Spinal cord (tissue), 10 donors: Measurements from ENCODE around the gene EMILIN3. TPM values are rescaled to one million over a fixed set of nuclear protein-coding genes. Genes with fewer than 3 reads are reported as not detected.
A peak's percentile ranks its signal among the peaks of the same experiment; 100 is the strongest.

ENCODE experiments used
- DNase-seq, 6 donors: peaks; one replicate each; pipeline versions ENCODE4 v3.0.0 to v3.0.0-alpha.2; 2013 to 2015; ENCODE audit warnings: low spot score in 6 of 6, low read depth in 4 of 6
- H3K27ac ChIP-seq: one replicate; pipeline ENCODE4 v1.5.1; 2013; ENCODE audit warnings: low read depth, low read length, control low read depth
- H3K27me3 ChIP-seq: one replicate; pipeline ENCODE4 v1.6.1; 2013; ENCODE audit warnings: low read length; ENCODE audit not compliant: control insufficient read depth, insufficient read depth
- H3K36me3 ChIP-seq: one replicate; pipeline ENCODE4 v1.6.1; 2013; ENCODE audit warnings: low read length; ENCODE audit not compliant: control insufficient read depth, insufficient read depth
- H3K4me1 ChIP-seq: one replicate; pipeline ENCODE4 v1.6.1; 2013; ENCODE audit warnings: low read length; ENCODE audit not compliant: control insufficient read depth, insufficient read depth
- H3K4me3 ChIP-seq: one replicate; pipeline ENCODE4 v1.5.1; 2013; ENCODE audit warnings: low read depth, low read length, control low read depth
- H3K9me3 ChIP-seq: one replicate; pipeline ENCODE4 v1.6.1; 2013; ENCODE audit warnings: low read length; ENCODE audit not compliant: control insufficient read depth, insufficient read depth
- WGBS: methylation state at CpG from one replicate; pipeline ENCODE4 v1.1.5; 2013; ENCODE audit warnings: missing lambda C conversion rate; ENCODE audit not compliant: insufficient coverage; 5-methylcytosine and 5-hydroxymethylcytosine counted together
- polyA plus RNA-seq, 2 donors: library from polyadenylated mRNA; unstranded; fragments of 120-200 nt; gene quantifications; one replicate each; pipeline ENCODE4 v1.2.1, GENCODE V29; 2013; ENCODE audit not compliant: insufficient read length in 2 of 2
- total RNA-seq, 2 donors: library from RNA; depleted of rRNA in 1 of 2; stranded (reverse); fragments of 120-200 nt in 1 of 2; fragments of >200 nt in 1 of 2; gene quantifications; one replicate each; pipeline versions ENCODE4 v1.2.3 to v1.2.4, GENCODE V29; 2013 to 2014
- donor health status: healthy.

Gene EMILIN3
- total and polyA plus RNA-seq, 4 donors = 8.6 to 16.4 (median 9.6) TPM

- peaks cover 4% of the 10 kb centered on the region for H3K4me1 ChIP-seq
- H3K9me3 ChIP-seq = no peaks in the 10 kb centered on the region
- H3K27me3 ChIP-seq = no peaks in the 10 kb centered on the region
- no peaks in the 10 kb centered on the region for H3K36me3 ChIP-seq
- WGBS = 66% methylated on average over 7 of the region's 14 CpGs
- H3K4me3 ChIP-seq = no peak overlapping the region
- H3K27ac ChIP-seq = no peak overlapping the region
- DNase-seq = peak in 1 of 6 donors; percentile 5
Observed at GRCh38 chr20:41329435-41330342, 36.9 kb downstream of the EMILIN3 start.

GRCh38 chr20:41327178-41327577 lies 39.4 kb downstream of the EMILIN3 start:
- H3K36me3 ChIP-seq = no peaks in the 10 kb centered on the region
- H3K4me1 ChIP-seq = peaks cover 4% of the 10 kb centered on the region
- H3K27ac ChIP-seq = no peak overlapping the region
- DNase-seq = no peak
- H3K9me3 ChIP-seq = no peaks in the 10 kb centered on the region
- WGBS = 58% methylated on average over 2 of the region's 5 CpGs
- no peaks in the 10 kb centered on the region for H3K27me3 ChIP-seq
- no peak overlapping the region for H3K4me3 ChIP-seq

- WGBS = 92% methylated on average over 1 of the region's 1 CpG
- Histone ChIP-seq H3K27ac (no peak overlapping the region), H3K4me3 (no peak overlapping the region), H3K9me3 (no peaks in the 10 kb centered on the region), H3K36me3 (no peaks in the 10 kb centered on the region), H3K27me3 (no peaks in the 10 kb centered on the region), H3K4me1 (peaks cover 5% of the 10 kb centered on the region)
- no peak for DNase-seq
Observed at GRCh38 chr20:41320976-41321375, 45.6 kb downstream of the EMILIN3 start.

GRCh38 chr20:41320441-41320840 lies 46.2 kb downstream of the EMILIN3 start:
- DNase-seq = no peak
- H3K4me1 ChIP-seq = peaks cover 5% of the 10 kb centered on the region
- no peaks in the 10 kb centered on the region for H3K9me3 ChIP-seq
- H3K36me3 ChIP-seq = no peaks in the 10 kb centered on the region
- H3K27me3 ChIP-seq = no peaks in the 10 kb centered on the region
- no peak overlapping the region for H3K4me3 ChIP-seq
- no peak overlapping the region for H3K27ac ChIP-seq

GRCh38 chr20:41318271-41318649 lies 48.4 kb downstream of the EMILIN3 start:
- Histone ChIP-seq H3K9me3 (no peaks in the 10 kb centered on the region), H3K27me3 (no peaks in the 10 kb centered on the region), H3K27ac (peak overlapping the region; percentile 31), H3K4me1 (peaks cover 10% of the 10 kb centered on the region), H3K4me3 (peak overlapping the region; percentile 35), H3K36me3 (no peaks in the 10 kb centered on the region)
- WGBS = 100% methylated on average over 1 of the region's 5 CpGs
- no peak for DNase-seq

GRCh38 chr20:41317546-41318270 lies 48.9 kb downstream of the EMILIN3 start, which contains the start of gene ZHX3:
Gene ZHX3 (minus strand): TSS chr20:41317731. CDS start chr20:41204916, 112,815 bp downstream.
- no peaks in the 10 kb centered on the region for H3K27me3 ChIP-seq
- WGBS = 0% methylated on average over 41 of the region's 64 CpGs

GRCh38 chr20:41316602-41317545 lies 49.7 kb downstream of the EMILIN3 start:
- WGBS = 1% methylated on average over 66 of the region's 66 CpGs
- Histone ChIP-seq H3K27me3 (no peaks in the 10 kb centered on the region), H3K4me1 (peaks cover 10% of the 10 kb centered on the region), H3K4me3 (peak overlapping the region; percentile 75), H3K27ac (peak overlapping the region; percentile 85), H3K36me3 (no peaks in the 10 kb centered on the region), H3K9me3 (no peaks in the 10 kb centered on the region)
- peak in 4 of 6 donors; percentile 28 to 90 (median 64) for DNase-seq

More at GRCh38 chr20:41317546-41318270, 48.9 kb downstream of the EMILIN3 start, which contains the start of gene ZHX3:
- Histone ChIP-seq H3K27ac (peak within 1 kb of the TSS; percentile 85), H3K36me3 (no peaks in the 10 kb centered on the region), H3K4me3 (peak within 1 kb of the TSS; percentile 75), H3K9me3 (no peaks in the 10 kb centered on the region), H3K4me1 (peaks cover 10% of the 10 kb centered on the region)
- peak; percentile 86 to 99 (median 96) for DNase-seq

- peak overlapping the region; percentile 85 for H3K27ac ChIP-seq
- no CpG with 5 or more reads among the region's 6 CpGs for WGBS
- peaks cover 10% of the 10 kb centered on the region for H3K4me1 ChIP-seq
- peak in 2 of 6 donors; percentile 27 to 43 for DNase-seq
- peak overlapping the region; percentile 75 for H3K4me3 ChIP-seq
- no peaks in the 10 kb centered on the region for H3K27me3 ChIP-seq
- H3K9me3 ChIP-seq = no peaks in the 10 kb centered on the region
- no peaks in the 10 kb centered on the region for H3K36me3 ChIP-seq
Observed at GRCh38 chr20:41316051-41316450, 50.6 kb downstream of the EMILIN3 start.

GRCh38 chr20:41314386-41314785 lies 52.2 kb downstream of the EMILIN3 start:
- no CpG with 5 or more reads among the region's 2 CpGs for WGBS
- H3K27me3 ChIP-seq = no peaks in the 10 kb centered on the region
- peak overlapping the region; percentile 85 for H3K27ac ChIP-seq
- no peaks in the 10 kb centered on the region for H3K36me3 ChIP-seq
- no peak overlapping the region for H3K4me3 ChIP-seq
- DNase-seq = no peak
- peaks cover 10% of the 10 kb centered on the region for H3K4me1 ChIP-seq
- no peaks in the 10 kb centered on the region for H3K9me3 ChIP-seq
